IPS-15b (cell line): ENCODE results near the gene CD40.

Source experiments
- H3K27me3 ChIP-seq: one replicate; pipeline ENCODE4 v1.6.1; 2013; ENCODE audit warnings: low read length; ENCODE audit not compliant: control insufficient read depth, insufficient read depth
- H3K36me3 ChIP-seq: one replicate; pipeline ENCODE4 v1.6.1; 2013; ENCODE audit warnings: low read length; ENCODE audit not compliant: control insufficient read depth, insufficient read depth
- H3K4me1 ChIP-seq: one replicate; pipeline ENCODE4 v1.6.1; 2013; ENCODE audit warnings: mild to moderate bottlenecking, low read length; ENCODE audit not compliant: control insufficient read depth, insufficient read depth
- H3K4me3 ChIP-seq: one replicate; pipeline ENCODE4 v1.5.1; 2013; ENCODE audit warnings: low read depth, low read length
- H3K9ac ChIP-seq: one replicate; pipeline ENCODE4 v1.6.1; 2013; ENCODE audit warnings: low read depth, mild to moderate bottlenecking, low read length
- H3K9me3 ChIP-seq: one replicate; pipeline ENCODE4 v1.6.1; 2013; ENCODE audit warnings: mild to moderate bottlenecking, low read length; ENCODE audit not compliant: control insufficient read depth, insufficient read depth

CD40 gene

DNA sequence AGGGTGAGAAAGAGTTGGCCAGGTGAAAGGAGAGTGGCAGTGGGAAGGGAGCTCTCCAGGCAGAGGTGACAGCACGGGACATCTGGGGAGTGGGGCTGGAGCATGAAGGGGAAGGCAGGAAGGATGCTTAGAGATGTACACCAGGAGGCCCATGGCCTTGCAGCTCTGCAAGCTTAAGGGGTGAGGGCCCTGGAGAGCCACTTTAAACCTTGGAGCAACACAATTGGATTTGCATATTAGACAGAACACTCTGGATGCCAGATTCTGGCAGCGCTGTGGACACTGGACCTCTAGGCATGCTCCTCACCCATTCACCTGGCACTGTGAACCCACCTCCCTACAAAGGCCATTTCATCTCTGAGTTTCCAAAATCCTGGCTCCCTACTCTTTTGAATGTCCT, 3.7 kb upstream of the CD40 start:
- H3K9ac ChIP-seq: no peak overlapping the region
- no peaks in the 10 kb centered on the region for H3K9me3 ChIP-seq
- H3K27me3 ChIP-seq: peaks cover 69% of the 10 kb centered on the region
- H3K36me3 ChIP-seq: no peaks in the 10 kb centered on the region
- no peaks in the 10 kb centered on the region for H3K4me1 ChIP-seq
- no peak overlapping the region for H3K4me3 ChIP-seq

DNA sequence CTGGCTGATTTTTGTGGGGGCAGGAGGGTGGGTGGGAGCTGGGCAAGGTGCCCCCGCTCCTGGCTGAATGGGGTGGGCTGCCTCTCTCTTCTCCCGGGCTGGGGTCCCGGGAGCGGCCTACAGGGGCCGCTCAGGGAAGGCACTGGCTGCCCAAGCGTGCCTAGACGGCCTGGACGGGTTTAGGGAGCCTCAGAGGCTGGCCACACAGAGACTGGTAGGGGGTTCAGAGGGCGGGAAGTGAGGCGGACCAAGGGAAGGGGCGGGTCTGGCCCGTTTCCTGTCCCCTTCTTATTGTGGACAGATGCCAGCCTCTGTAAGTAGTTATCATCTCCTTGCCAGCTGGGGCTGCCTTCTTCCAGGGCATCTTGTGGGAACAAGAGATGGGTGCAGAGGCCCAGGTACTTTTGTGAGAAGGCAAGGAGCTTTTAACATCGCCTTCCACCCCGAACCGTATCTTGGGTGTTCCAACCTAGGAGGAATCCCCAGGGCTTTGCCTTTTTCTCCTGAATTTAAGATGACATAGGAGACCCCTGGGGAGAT, 437 bp downstream of the CD40 start:
- peak overlapping the region; percentile 87 for H3K4me3 ChIP-seq
- H3K4me1 ChIP-seq: no peaks in the 10 kb centered on the region
- H3K36me3 ChIP-seq: no peaks in the 10 kb centered on the region
- peaks cover 51% of the 10 kb centered on the region for H3K27me3 ChIP-seq
- no peak overlapping the region for H3K9ac ChIP-seq
- H3K9me3 ChIP-seq: no peaks in the 10 kb centered on the region

GRCh38 chr20:46119028-46119546, 973 bp downstream of the CD40 start:
- Histone ChIP-seq H3K9ac (no peak overlapping the region), H3K4me3 (peak overlapping the region; percentile 87)

DNA sequence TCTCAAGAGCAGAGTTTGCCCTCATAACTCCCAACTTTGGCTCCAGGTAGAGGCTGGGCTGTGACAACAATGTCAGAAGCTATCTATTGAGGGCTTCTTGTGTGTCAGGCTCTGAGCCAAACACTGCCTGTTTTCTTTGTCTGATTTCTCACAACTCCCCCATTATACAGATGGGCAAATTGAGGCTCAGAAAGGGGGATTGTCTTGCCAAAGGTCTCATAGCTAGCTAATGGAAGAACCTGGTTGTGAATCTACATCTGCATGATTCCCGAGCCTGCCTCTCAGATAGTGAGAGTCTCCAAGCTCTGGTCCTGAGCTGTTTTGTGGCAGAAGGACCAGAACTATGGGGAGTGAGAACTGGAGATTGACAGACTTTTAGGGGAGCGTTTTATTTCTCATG, 1.4 kb downstream of the CD40 start:
- Histone ChIP-seq H3K27me3 (peaks cover 41% of the 10 kb centered on the region), H3K36me3 (no peaks in the 10 kb centered on the region), H3K9ac (no peak overlapping the region), H3K4me1 (no peaks in the 10 kb centered on the region), H3K4me3 (no peak overlapping the region), H3K9me3 (no peaks in the 10 kb centered on the region)

More at GRCh38 chr20:46119028-46119546, 973 bp downstream of the CD40 start:
- Histone ChIP-seq H3K36me3 (no peaks in the 10 kb centered on the region), H3K4me1 (no peaks in the 10 kb centered on the region), H3K9me3 (no peaks in the 10 kb centered on the region), H3K27me3 (peaks cover 46% of the 10 kb centered on the region)

DNA sequence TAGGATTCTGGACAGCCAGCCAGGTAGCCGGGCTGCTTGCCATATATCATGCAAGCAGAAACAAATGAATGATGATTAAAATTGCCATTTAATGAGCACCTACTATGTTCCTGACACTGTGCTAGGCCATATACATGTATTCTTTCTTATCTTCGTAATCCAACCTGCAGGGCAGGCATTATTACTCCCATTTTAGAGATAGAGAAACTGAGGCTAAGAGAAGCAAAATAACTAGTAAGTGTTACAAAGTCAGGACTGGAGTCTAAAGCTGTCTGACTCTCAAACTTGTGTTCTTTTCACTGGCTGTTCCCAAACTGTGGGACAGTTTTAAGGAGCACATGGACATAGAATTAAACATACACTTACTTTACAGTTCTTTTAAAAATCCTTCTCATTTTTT, 2.0 kb downstream of the CD40 start:
- H3K9ac ChIP-seq: no peak overlapping the region
- no peaks in the 10 kb centered on the region for H3K36me3 ChIP-seq
- peaks cover 36% of the 10 kb centered on the region for H3K27me3 ChIP-seq
- no peak overlapping the region for H3K4me3 ChIP-seq
- H3K9me3 ChIP-seq: no peaks in the 10 kb centered on the region
- no peaks in the 10 kb centered on the region for H3K4me1 ChIP-seq

GRCh38 chr20:46121184-46121930, 3.2 kb downstream of the CD40 start:
- no peak overlapping the region for H3K9ac ChIP-seq
- no peaks in the 10 kb centered on the region for H3K36me3 ChIP-seq
- H3K27me3 ChIP-seq: peaks cover 23% of the 10 kb centered on the region
- H3K4me1 ChIP-seq: no peaks in the 10 kb centered on the region
- H3K4me3 ChIP-seq: no peak overlapping the region
- H3K9me3 ChIP-seq: no peaks in the 10 kb centered on the region

DNA sequence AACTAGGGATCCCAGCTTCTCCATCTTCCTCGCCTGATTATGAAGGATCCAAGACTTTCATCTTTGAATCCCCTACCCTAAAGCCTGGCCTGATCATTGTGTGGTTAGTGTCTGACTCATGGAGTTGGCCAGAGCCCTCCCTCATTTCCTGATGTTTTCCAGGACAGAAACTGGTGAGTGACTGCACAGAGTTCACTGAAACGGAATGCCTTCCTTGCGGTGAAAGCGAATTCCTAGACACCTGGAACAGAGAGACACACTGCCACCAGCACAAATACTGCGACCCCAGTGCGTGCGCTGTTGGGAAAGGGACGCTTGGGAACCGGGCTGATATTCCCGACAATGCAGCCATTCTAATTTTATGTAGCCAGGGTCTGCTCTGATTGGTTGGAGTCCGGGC, 4.0 kb downstream of the CD40 start:
- Histone ChIP-seq H3K4me1 (no peaks in the 10 kb centered on the region), H3K9me3 (no peaks in the 10 kb centered on the region), H3K4me3 (no peak overlapping the region), H3K27me3 (peaks cover 16% of the 10 kb centered on the region), H3K36me3 (no peaks in the 10 kb centered on the region), H3K9ac (no peak overlapping the region)

- peaks cover 10% of the 10 kb centered on the region for H3K27me3 ChIP-seq
- no peak overlapping the region for H3K4me3 ChIP-seq
- no peaks in the 10 kb centered on the region for H3K4me1 ChIP-seq
- H3K9me3 ChIP-seq: no peaks in the 10 kb centered on the region
- no peaks in the 10 kb centered on the region for H3K36me3 ChIP-seq
- no peak overlapping the region for H3K9ac ChIP-seq
These were observed 4.7 kb downstream of the CD40 start for GRCh38 chr20:46122516-46123481.

- Histone ChIP-seq H3K36me3 (no peaks in the 10 kb centered on the region), H3K9me3 (no peaks in the 10 kb centered on the region), H3K9ac (no peak overlapping the region), H3K4me3 (no peak overlapping the region), H3K27me3 (peaks cover 8% of the 10 kb centered on the region), H3K4me1 (no peaks in the 10 kb centered on the region)
These were observed 5.5 kb downstream of the CD40 start for GRCh38 chr20:46123482-46124245.

DNA sequence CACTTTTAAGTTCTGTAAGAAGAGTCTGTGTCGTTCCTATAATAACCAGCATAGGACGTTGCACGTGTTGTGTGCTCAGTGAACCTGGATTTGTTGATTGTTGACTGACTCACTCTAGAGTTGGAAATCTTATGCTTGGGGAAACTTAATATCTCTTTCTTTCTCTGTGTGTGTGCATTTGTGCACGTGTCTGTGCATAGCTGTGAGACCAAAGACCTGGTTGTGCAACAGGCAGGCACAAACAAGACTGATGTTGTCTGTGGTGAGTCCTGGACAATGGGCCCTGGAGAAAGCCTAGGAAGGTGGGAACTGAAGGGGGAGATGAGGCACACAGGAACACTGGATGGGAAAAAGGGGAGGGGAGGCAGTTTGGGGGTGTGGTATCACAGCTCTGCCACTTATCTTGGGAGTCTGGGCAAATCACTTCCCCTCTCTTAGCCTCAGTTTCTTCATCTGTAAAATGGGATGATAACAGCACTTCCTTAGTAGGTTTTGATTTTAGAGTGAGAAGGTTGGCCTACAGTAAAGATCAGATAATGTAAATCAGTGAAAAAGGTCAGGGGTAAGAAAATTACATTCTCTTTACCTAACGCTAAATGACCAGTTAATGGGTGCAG, 8.4 kb downstream of the CD40 start:
- Histone ChIP-seq H3K9me3 (no peaks in the 10 kb centered on the region), H3K9ac (no peak overlapping the region), H3K27me3 (peaks cover 11% of the 10 kb centered on the region), H3K4me3 (no peak overlapping the region), H3K4me1 (peaks cover 2% of the 10 kb centered on the region), H3K36me3 (no peaks in the 10 kb centered on the region)
